HepG2 (cell line): Measurements from ENCODE around the gene PRIMPOL. TPM values are rescaled to one million over a fixed set of nuclear protein-coding genes. Genes with fewer than 3 reads are reported as not detected.

Experiments
- ATAC-seq: fragments of 200-7000 bp; cut with Tn5 transposase; 3 replicates; pipeline ENCODE4 v1.9.1; 2020; ENCODE audit warnings: mild to moderate bottlenecking, moderate library complexity
- BruUV-seq: library from RNA; stranded (reverse); fragments of 400-500 nt; replicated peaks from 2 replicates; lab custom pipeline; 2021; lab: Mats Ljungman, UMichigan
- CTCF ChIA-PET: fragments of 300-600 bp; formaldehyde crosslinking; extraction: SDS; loops from one replicate; lab custom pipeline; 2021; ENCODE audit warnings: low total read pairs, inconsistent platforms, low intra/inter-chr PET ratio; lab: Yijun Ruan, JAX
- POLR2A ChIA-PET: fragments of 350-600 bp; sonication (Branson Sonifier 250); formaldehyde crosslinking; loops from one replicate; lab custom pipeline; 2020; ENCODE audit warnings: antibody characterized with exemption, inconsistent platforms; lab: Yijun Ruan, JAX
- DNase-seq: peaks from one replicate; pipeline ENCODE4 v3.0.0-alpha.2; 2015; ENCODE audit warnings: low spot score
- FAIRE-seq: peaks from 3 replicates; lab custom pipeline; 2011; peaks lifted over from hg19 to GRCh38; lab: Jason Lieb, UNC
- H2AFZ ChIP-seq: one replicate; pipeline ENCODE4 v1.6.1; 2011; ENCODE audit warnings: low read length, inconsistent platforms
- H3K27ac ChIP-seq: fragments of 300-600 bp; 3 replicates; pipeline ENCODE4 v1.8.0; 2011; ENCODE audit warnings: mixed run types, mild to moderate bottlenecking, mixed read lengths, low read length, inconsistent platforms; ENCODE audit not compliant: insufficient read depth; ENCODE audit errors: extremely low read length
- H3K27me3 ChIP-seq, 2 experiments: fragments of 200-600 bp in 1 of 2; 2 replicates in 1 of 2; 3 replicates in 1 of 2; pipeline versions ENCODE4 v1.6.0 to v1.8.0; 2011; ENCODE audit warnings: low read length in 2 of 2, mild to moderate bottlenecking in 2 of 2, moderate library complexity in 2 of 2, inconsistent platforms in 1 of 2; ENCODE audit not compliant: insufficient read depth in 2 of 2, control insufficient read depth in 1 of 2
- H3K36me3 ChIP-seq, 2 experiments: fragments of 200-600 bp in 1 of 2; replicated peaks in 1 of 2; 2 replicates in 1 of 2; 3 replicates in 1 of 2; pipeline versions ENCODE4 v1.5.1 to v1.8.0; 2011; ENCODE audit warnings: low read length in 2 of 2, inconsistent platforms in 1 of 2; ENCODE audit not compliant: insufficient read depth in 2 of 2, control insufficient read depth in 1 of 2
- H3K4me1 ChIP-seq: 2 replicates; pipeline ENCODE4 v1.5.1; 2012; ENCODE audit warnings: low read length, inconsistent platforms; ENCODE audit not compliant: insufficient read depth
- H3K4me2 ChIP-seq: 2 replicates; pipeline ENCODE4 v1.6.0; 2011; ENCODE audit warnings: low read depth, low read length, inconsistent platforms
- H3K4me3 ChIP-seq, 3 experiments: fragments of 200-600 bp in 1 of 3; sonication (generic), shearing (Covaris generic) in 1 of 3; replicated peaks in 1 of 3; 2 replicates each; pipeline ENCODE4 v1.5.1; 2011 to 2016; ENCODE audit warnings: low read length in 3 of 3, inconsistent platforms in 2 of 3, low read depth in 2 of 3, mild to moderate bottlenecking in 2 of 3, control low read depth in 1 of 3, mixed read lengths in 1 of 3; ENCODE audit not compliant: insufficient read depth in 1 of 3
- H3K79me2 ChIP-seq: one replicate; pipeline ENCODE4 v1.6.1; 2011; ENCODE audit warnings: low read length, inconsistent platforms; ENCODE audit not compliant: insufficient read depth
- H3K9ac ChIP-seq: 2 replicates; pipeline ENCODE4 v1.6.0; 2011; ENCODE audit warnings: mild to moderate bottlenecking, low read depth, low read length, inconsistent platforms; ENCODE audit not compliant: insufficient read depth
- H3K9me3 ChIP-seq: 2 replicates; pipeline ENCODE4 v1.5.1; 2012; ENCODE audit warnings: mild to moderate bottlenecking, low read length
- H4K20me1 ChIP-seq: 2 replicates; pipeline ENCODE4 v1.6.0; 2011; ENCODE audit warnings: inconsistent platforms, mild to moderate bottlenecking, low read length, moderate library complexity; ENCODE audit not compliant: insufficient read depth
- BRCA1 ChIP-seq: sonication (generic); formaldehyde crosslinking; IDR thresholded peaks from 2 replicates; pipeline ENCODE4 v1.4.0; 2020; ENCODE audit warnings: missing genetic modification reagents
- DNMT1 ChIP-seq: sonication (generic); formaldehyde crosslinking; IDR thresholded peaks from 2 replicates; pipeline ENCODE4 v1.5.1; 2020; ENCODE audit warnings: mild to moderate bottlenecking, missing genetic modification reagents
- HDAC1 ChIP-seq: sonication (generic); formaldehyde crosslinking; IDR thresholded peaks from 2 replicates; pipeline ENCODE4 v1.5.1; 2020; ENCODE audit warnings: mild to moderate bottlenecking, missing genetic modification reagents
- KLF13 ChIP-seq: sonication (generic); formaldehyde crosslinking; IDR thresholded peaks from 2 replicates; pipeline ENCODE4 v1.4.0; 2020; ENCODE audit warnings: mild to moderate bottlenecking, missing genetic modification reagents
- PCBP1 ChIP-seq: fragments of 200-400 bp; formaldehyde crosslinking; IDR thresholded peaks from 2 replicates; pipeline ENCODE4 v1.6.1; 2017; ENCODE audit warnings: mild to moderate bottlenecking, low read depth, low read length, borderline replicate concordance
- RBM39 ChIP-seq: fragments of 200-400 bp; formaldehyde crosslinking; IDR thresholded peaks from one replicate; pipeline ENCODE4 v1.6.1; 2018; ENCODE audit warnings: antibody characterized with exemption, mild to moderate bottlenecking, low read depth, low read length; ENCODE audit not compliant: poor library complexity, severe bottlenecking
- STAG1 ChIP-seq: sonication (generic); formaldehyde crosslinking; IDR thresholded peaks from 2 replicates; pipeline ENCODE4 v1.4.0; 2020; ENCODE audit warnings: missing genetic modification reagents
- SUZ12 ChIP-seq: fragments of 150-350 bp; IDR thresholded peaks from 2 replicates; pipeline ENCODE4 v1.6.1; 2014; ENCODE audit warnings: low read depth, low read length
- TP53 ChIP-seq: sonication (generic); formaldehyde crosslinking; conservative IDR thresholded peaks from 2 replicates; pipeline ENCODE4 v1.4.0; 2020; ENCODE audit warnings: missing genetic modification reagents
- ZBTB42 ChIP-seq: sonication (generic); formaldehyde crosslinking; IDR thresholded peaks from 2 replicates; pipeline ENCODE4 v1.5.0; 2020; ENCODE audit warnings: mild to moderate bottlenecking, missing genetic modification reagents
- ZNF317 ChIP-seq: sonication (generic); formaldehyde crosslinking; IDR thresholded peaks from 2 replicates; pipeline ENCODE4 v1.5.0; 2020; ENCODE audit warnings: mild to moderate bottlenecking, missing genetic modification reagents
- ZNF331 ChIP-seq: sonication (generic); formaldehyde crosslinking; IDR thresholded peaks from 2 replicates; pipeline ENCODE4 v1.4.0; 2020; ENCODE audit warnings: missing genetic modification reagents
- ZNF501 ChIP-seq: sonication (generic); formaldehyde crosslinking; IDR thresholded peaks from 2 replicates; pipeline ENCODE4 v1.5.1; 2020; ENCODE audit warnings: mild to moderate bottlenecking, moderate library complexity, missing genetic modification reagents
- ZNF510 ChIP-seq: sonication (generic); formaldehyde crosslinking; IDR thresholded peaks from 2 replicates; pipeline ENCODE4 v1.4.0; 2020; ENCODE audit warnings: low read depth, mild to moderate bottlenecking, missing genetic modification reagents
- ZNF678 ChIP-seq: sonication (generic); formaldehyde crosslinking; IDR thresholded peaks from 2 replicates; pipeline ENCODE4 v1.4.0; 2020; ENCODE audit warnings: mild to moderate bottlenecking, missing genetic modification reagents
- ZNF883 ChIP-seq: sonication (generic); formaldehyde crosslinking; IDR thresholded peaks from 2 replicates; pipeline ENCODE4 v1.5.1; 2020; ENCODE audit warnings: mild to moderate bottlenecking, missing genetic modification reagents; ENCODE audit errors: not compliant biosample characterization
- ZSCAN25 ChIP-seq: sonication (generic); formaldehyde crosslinking; IDR thresholded peaks from 2 replicates; pipeline ENCODE4 v1.8.0; 2022; ENCODE audit warnings: mild to moderate bottlenecking, missing genetic modification reagents
- WGBS: methylation state at CpG from one replicate; pipeline ENCODE4 v1.1.6; 2017; ENCODE audit warnings: low lambda C conversion rate; 5-methylcytosine and 5-hydroxymethylcytosine counted together
- in situ Hi-C: cut with HindIII; loops from 2 replicates; pipeline ENCODE4 v1.10.0; 2017; ENCODE audit warnings: low pct_unique_long_range_greater_than_20kb; ENCODE audit not compliant: extremely low pct_ligation_motif_present
- intact Hi-C: fragments of 100-400 bp; cut with micrococcal nuclease; formaldehyde crosslinking; loops from one replicate; pipeline ENCODE4 v1.10.0; 2022; ENCODE audit not compliant: unreplicated experiment
- polyA plus RNA-seq, 8 experiments: library from polyadenylated mRNA; depleted of rRNA in 3 of 8; stranded (reverse) in 7 of 8; unstranded in 1 of 8; fragments of >200 nt; fragmentation: Illumina TruSeq in 4 of 8; extraction: Trizol in 4 of 8; gene quantifications; 2 replicates each; pipeline versions ENCODE4 v1.2.1 to v1.2.3, GENCODE V29; 2011 to 2016; ENCODE audit warnings: low read depth in 4 of 8, missing spikeins in 1 of 8, mixed read lengths in 1 of 8; ENCODE audit not compliant: insufficient read depth in 1 of 8
- total RNA-seq, 5 experiments: library from RNA; depleted of rRNA; stranded (reverse); fragments of >200 nt; fragmentation: Illumina TruSeq; extraction: Trizol; gene quantifications; 2 replicates each; pipeline ENCODE4 v1.2.3, GENCODE V29; 2016; ENCODE audit warnings: low read depth in 1 of 5
- TF ChIP-seq, protein P1 (sequence below): sonication (generic); formaldehyde crosslinking; IDR thresholded peaks from 2 replicates; pipeline ENCODE4 v1.5.1; 2020; ENCODE audit warnings: missing genetic modification reagents, mild to moderate bottlenecking, borderline replicate concordance
- TF ChIP-seq, protein P2 (sequence below): sonication (generic); formaldehyde crosslinking; IDR thresholded peaks from 2 replicates; pipeline ENCODE4 v1.8.0; 2023; ENCODE audit warnings: mild to moderate bottlenecking, missing genetic modification reagents

The PRIMPOL gene
- total and polyA plus RNA-seq, 2 of the 13 experiments (the other 11 are each of a cell fraction or from before 2014, with no cell fraction given): 7.3 to 11.0 TPM

DNA sequence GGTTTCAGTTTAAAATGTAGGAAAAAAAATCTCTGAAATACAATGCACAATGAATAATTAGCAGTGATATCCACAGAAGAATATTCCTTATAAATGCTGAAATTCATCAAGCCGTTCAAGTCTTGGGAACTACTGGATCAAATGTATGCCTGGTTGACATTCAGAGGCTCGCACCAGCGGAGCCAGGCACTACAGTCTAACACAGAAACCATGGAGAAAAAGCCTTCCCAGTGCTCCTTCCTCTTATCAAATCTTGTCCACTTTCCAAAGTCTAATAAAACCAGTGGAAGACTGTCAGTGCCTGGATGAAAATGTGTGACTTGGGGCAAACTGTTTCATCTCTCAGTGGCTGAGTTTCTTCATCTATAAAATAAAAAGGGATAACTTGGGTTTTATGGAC, 48.4 kb downstream of the PRIMPOL start (continued):
- TF ChIP-seq, protein P1, sequence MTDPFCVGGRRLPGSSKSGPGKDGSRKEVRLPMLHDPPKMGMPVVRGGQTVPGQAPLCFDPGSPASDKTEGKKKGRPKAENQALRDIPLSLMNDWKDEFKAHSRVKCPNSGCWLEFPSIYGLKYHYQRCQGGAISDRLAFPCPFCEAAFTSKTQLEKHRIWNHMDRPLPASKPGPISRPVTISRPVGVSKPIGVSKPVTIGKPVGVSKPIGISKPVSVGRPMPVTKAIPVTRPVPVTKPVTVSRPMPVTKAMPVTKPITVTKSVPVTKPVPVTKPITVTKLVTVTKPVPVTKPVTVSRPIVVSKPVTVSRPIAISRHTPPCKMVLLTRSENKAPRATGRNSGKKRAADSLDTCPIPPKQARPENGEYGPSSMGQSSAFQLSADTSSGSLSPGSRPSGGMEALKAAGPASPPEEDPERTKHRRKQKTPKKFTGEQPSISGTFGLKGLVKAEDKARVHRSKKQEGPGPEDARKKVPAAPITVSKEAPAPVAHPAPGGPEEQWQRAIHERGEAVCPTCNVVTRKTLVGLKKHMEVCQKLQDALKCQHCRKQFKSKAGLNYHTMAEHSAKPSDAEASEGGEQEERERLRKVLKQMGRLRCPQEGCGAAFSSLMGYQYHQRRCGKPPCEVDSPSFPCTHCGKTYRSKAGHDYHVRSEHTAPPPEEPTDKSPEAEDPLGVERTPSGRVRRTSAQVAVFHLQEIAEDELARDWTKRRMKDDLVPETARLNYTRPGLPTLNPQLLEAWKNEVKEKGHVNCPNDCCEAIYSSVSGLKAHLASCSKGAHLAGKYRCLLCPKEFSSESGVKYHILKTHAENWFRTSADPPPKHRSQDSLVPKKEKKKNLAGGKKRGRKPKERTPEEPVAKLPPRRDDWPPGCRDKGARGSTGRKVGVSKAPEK (CRISPR knock-in tag): no peak
- TF ChIP-seq DNMT1 (CRISPR knock-in tag) (no peak), RBM39 (no peak), ZBTB42 (CRISPR knock-in tag) (no peak)
- TF ChIP-seq, all 625 proteins: peak for 0

DNA sequence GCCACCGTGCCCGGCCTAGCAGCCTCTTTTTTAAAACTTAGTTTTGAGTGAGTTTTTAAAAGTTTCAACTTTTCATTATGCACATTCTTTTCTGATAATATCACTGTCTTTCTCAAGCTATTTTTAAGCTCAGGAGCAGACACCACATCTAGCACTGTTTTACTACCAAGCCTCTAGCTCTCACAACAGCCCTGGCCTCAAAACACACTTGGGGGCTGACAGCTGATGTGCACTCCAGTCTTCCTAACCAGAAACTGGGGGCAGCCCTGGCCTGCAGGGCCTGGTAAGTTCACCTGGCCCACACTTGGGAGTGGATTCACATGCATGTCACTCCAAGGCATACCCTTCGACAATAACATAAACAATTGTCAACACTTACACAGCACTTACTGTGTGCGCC, 50.4 kb downstream of the PRIMPOL start:
- DNase-seq (no peak), ATAC-seq (no peak), FAIRE-seq (no peak)
- intact Hi-C loops: loop anchor here (5.0 kb wide), 1 partner anchor 988 kb away; no protein-coding TSS in a partner anchor
- 95% methylated on average over 4 of the region's 4 CpGs for WGBS
- Histone ChIP-seq H3K4me2 (no peak overlapping the region), H4K20me1 (no peaks in the 10 kb centered on the region), H3K79me2 (no peaks in the 10 kb centered on the region), H2AFZ (no peak overlapping the region), H3K27me3 (no peaks in the 10 kb centered on the region), H3K27ac (no peak overlapping the region), H3K9me3 (no peaks in the 10 kb centered on the region), H3K4me1 (no peaks in the 10 kb centered on the region), H3K4me3 (no peak overlapping the region), H3K36me3 (peaks cover 5 to 57% of the 10 kb centered on the region in 2 experiments), H3K9ac (no peak overlapping the region)
- no TSS peak for BruUV-seq
- in situ Hi-C loops: no loop called here
- CTCF ChIA-PET: no interaction called here
- TF ChIP-seq TP53 (CRISPR knock-in tag) (no peak), BRCA1 (CRISPR knock-in tag) (no peak), ZSCAN25 (CRISPR knock-in tag) (no peak), PCBP1 (no peak), ZNF678 (no peak), ZNF331 (CRISPR knock-in tag) (no peak), HDAC1 (no peak), KLF13 (no peak), ZNF510 (CRISPR knock-in tag) (no peak), SUZ12 (no peak), ZNF501 (no peak), ZNF317 (CRISPR knock-in tag) (no peak), STAG1 (CRISPR knock-in tag) (no peak), ZNF883 (CRISPR knock-in tag) (no peak)
- TF ChIP-seq, protein P2, sequence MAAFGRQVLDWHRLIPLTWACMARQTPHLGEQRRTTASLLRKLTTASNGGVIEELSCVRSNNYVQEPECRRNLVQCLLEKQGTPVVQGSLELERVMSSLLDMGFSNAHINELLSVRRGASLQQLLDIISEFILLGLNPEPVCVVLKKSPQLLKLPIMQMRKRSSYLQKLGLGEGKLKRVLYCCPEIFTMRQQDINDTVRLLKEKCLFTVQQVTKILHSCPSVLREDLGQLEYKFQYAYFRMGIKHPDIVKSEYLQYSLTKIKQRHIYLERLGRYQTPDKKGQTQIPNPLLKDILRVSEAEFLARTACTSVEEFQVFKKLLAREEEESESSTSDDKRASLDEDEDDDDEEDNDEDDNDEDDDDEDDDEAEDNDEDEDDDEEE (CRISPR knock-in tag): no peak
- POLR2A ChIA-PET: no interaction called here
